ENCODE results near the gene EMID1. TPM values are rescaled to one million over a fixed set of nuclear protein-coding genes. Genes with fewer than 3 reads are reported as not detected.

EMID1 gene
- total RNA-seq, 3 donors from 2014 or later (not counting 1 experiment from before 2014, with no cell fraction given) = 0.59 to 1.3 (median 0.65) TPM

GRCh38 chr22:29204455-29205183, 1.1 kb upstream of the EMID1 start:
- Histone ChIP-seq H3K36me3 (ENCODE audit: control insufficient read depth, insufficient read depth, low read length) (no peaks in the 10 kb centered on the region), H3K27ac (ENCODE audit: low read length) (no peak overlapping the region), H3K4me3 (ENCODE audit: low read length) (no peak overlapping the region), H3K9me3 (ENCODE audit: control insufficient read depth, insufficient read depth, low read length) (no peaks in the 10 kb centered on the region), H3K27me3 (ENCODE audit: control insufficient read depth, insufficient read depth, low read length) (peaks cover 8% of the 10 kb centered on the region), H3K4me1 (ENCODE audit: control insufficient read depth, insufficient read depth, low read length) (peaks cover 45% of the 10 kb centered on the region)
- Mint-ChIP-seq H3K36me3 (no peaks in the 10 kb centered on the region), H3K27me3 (ENCODE audit: low read depth in 2 of 2) (peaks cover 0 to 3% of the 10 kb centered on the region in 2 donors), H3K27ac (peak overlapping the region; percentile 2 to 70), H3K4me3 (peak overlapping the region; percentile 21), H3K4me1 (peaks cover 32 to 42% of the 10 kb centered on the region in 2 donors), H3K9me3 (no peaks in the 10 kb centered on the region)
- no peak for ATAC-seq
- intact Hi-C loops (cut with micrococcal nuclease) = loop anchor here (5.0 kb wide), 1 partner anchor 43 kb away; no protein-coding TSS in a partner anchor
- WGBS (ENCODE audit: insufficient coverage) = 89% methylated on average over 8 of the region's 8 CpGs
- TF ChIP-seq CTCF (IDR thresholded peaks at IDR 0.05) = no peak
- DNase-seq = no peak

- Histone ChIP-seq H3K9me3 (ENCODE audit: control insufficient read depth, insufficient read depth, low read length) (no peaks in the 10 kb centered on the region), H3K27me3 (ENCODE audit: control insufficient read depth, insufficient read depth, low read length) (peaks cover 8% of the 10 kb centered on the region), H3K36me3 (ENCODE audit: control insufficient read depth, insufficient read depth, low read length) (no peaks in the 10 kb centered on the region), H3K4me1 (ENCODE audit: control insufficient read depth, insufficient read depth, low read length) (peaks cover 45% of the 10 kb centered on the region), H3K27ac (ENCODE audit: low read length) (no peak overlapping the region), H3K4me3 (ENCODE audit: low read length) (peak overlapping the region; percentile 18)
- Mint-ChIP-seq H3K36me3 (no peaks in the 10 kb centered on the region), H3K27ac (peak overlapping the region in 1 of 2 donors; percentile 28), H3K9me3 (no peaks in the 10 kb centered on the region), H3K27me3 (ENCODE audit: low read depth in 2 of 2) (peaks cover 0 to 3% of the 10 kb centered on the region in 2 donors), H3K4me1 (peaks cover 32 to 42% of the 10 kb centered on the region in 2 donors), H3K4me3 (peak overlapping the region; percentile 21)
- ATAC-seq = no peak
- TF ChIP-seq CTCF (IDR thresholded peaks at IDR 0.05) = no peak
- WGBS (ENCODE audit: insufficient coverage) = 63% methylated on average over 11 of the region's 11 CpGs
- DNase-seq = no peak
- intact Hi-C loops (cut with micrococcal nuclease) = no loop called here
Measured at GRCh38 chr22:29205252-29205593, 473 bp upstream of the EMID1 start.

GRCh38 chr22:29206372-29207242, 911 bp downstream of the EMID1 start:
- Histone ChIP-seq H3K27ac (ENCODE audit: low read length) (no peak overlapping the region), H3K4me3 (ENCODE audit: low read length) (peak overlapping the region; percentile 33), H3K9me3 (ENCODE audit: control insufficient read depth, insufficient read depth, low read length) (no peaks in the 10 kb centered on the region), H3K27me3 (ENCODE audit: control insufficient read depth, insufficient read depth, low read length) (peaks cover 8% of the 10 kb centered on the region), H3K36me3 (ENCODE audit: control insufficient read depth, insufficient read depth, low read length) (no peaks in the 10 kb centered on the region), H3K4me1 (ENCODE audit: control insufficient read depth, insufficient read depth, low read length) (peaks cover 45% of the 10 kb centered on the region)
- no peak for DNase-seq
- H3K36me3 Mint-ChIP-seq = no peaks in the 10 kb centered on the region
- no peak for ATAC-seq
- H3K9me3 Mint-ChIP-seq = no peaks in the 10 kb centered on the region
- peaks cover 32 to 36% of the 10 kb centered on the region in 2 donors for H3K4me1 Mint-ChIP-seq
- H3K27me3 Mint-ChIP-seq (ENCODE audit: low read depth in 2 of 2) = peaks cover 0 to 3% of the 10 kb centered on the region in 2 donors
- TF ChIP-seq CTCF (IDR thresholded peaks at IDR 0.05) = no peak
- H3K27ac Mint-ChIP-seq = peak overlapping the region; percentile 58 to 81
- WGBS (ENCODE audit: insufficient coverage) = 46% methylated on average over 16 of the region's 19 CpGs
- intact Hi-C loops (cut with micrococcal nuclease) = no loop called here
- H3K4me3 Mint-ChIP-seq = peak overlapping the region; percentile 87

All from natural killer cell (primary cell).